Activated CD4-positive, alpha-beta T cell treated with anti-CD3 and anti-CD28 coated beads for 4 hours (primary cell): ENCODE results near the gene RGS17.
A peak's percentile ranks its signal among the peaks of the same experiment; 100 is the strongest.
"Not testable (repeated sequence)": the region's sequence is repeated elsewhere in the genome, so short reads cannot be mapped to it uniquely, and the experiment has no call there.

Source experiments
- DNase-seq, 2 donors: peaks; one replicate each; pipeline ENCODE4 v3.0.0-alpha.2; 2020

Gene RGS17

DNA sequence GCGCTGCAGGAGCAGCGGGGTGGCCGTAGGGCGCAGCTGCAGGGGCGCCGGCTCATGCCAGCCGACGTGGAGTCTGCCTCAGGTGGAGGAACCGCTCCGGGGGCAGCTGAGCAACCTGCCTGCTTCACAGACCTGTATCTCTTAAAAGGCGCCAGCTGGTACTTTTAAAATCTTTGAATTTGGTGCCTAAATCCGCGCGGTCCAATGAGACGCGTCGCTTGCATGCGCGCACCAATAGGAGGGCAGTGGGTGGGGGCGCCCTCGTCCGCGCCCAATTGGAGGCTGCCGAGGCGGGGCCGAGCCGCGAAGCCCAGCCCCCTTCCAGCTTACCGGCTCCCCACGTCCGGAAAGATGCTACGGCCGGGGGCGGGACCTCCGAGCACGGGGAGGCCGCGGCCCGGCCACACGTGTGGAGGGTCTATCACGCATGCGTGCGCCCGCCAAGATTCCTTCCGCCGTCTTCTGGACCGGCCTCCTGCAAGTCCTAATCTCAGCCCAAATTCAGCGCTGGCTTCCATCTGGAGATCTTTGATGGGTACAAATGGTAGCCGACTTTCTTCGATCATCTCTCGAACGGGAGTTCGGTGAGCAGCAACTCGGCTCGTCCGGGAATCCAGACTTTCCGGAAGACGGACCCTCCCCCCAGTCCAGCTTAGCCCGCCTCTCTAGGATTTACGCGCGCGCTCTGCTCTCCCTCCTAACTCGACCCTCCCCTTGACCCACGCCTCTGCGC is 148.0 kb downstream of the RGS17 start, which contains the start of gene FBXO5:
TSS of gene FBXO5 (minus strand) at position 138 of the 733 bp plus-strand sequence. CDS start at position 56, 82 bp downstream.
- DNase-seq = peak; percentile 94 to 97

DNA sequence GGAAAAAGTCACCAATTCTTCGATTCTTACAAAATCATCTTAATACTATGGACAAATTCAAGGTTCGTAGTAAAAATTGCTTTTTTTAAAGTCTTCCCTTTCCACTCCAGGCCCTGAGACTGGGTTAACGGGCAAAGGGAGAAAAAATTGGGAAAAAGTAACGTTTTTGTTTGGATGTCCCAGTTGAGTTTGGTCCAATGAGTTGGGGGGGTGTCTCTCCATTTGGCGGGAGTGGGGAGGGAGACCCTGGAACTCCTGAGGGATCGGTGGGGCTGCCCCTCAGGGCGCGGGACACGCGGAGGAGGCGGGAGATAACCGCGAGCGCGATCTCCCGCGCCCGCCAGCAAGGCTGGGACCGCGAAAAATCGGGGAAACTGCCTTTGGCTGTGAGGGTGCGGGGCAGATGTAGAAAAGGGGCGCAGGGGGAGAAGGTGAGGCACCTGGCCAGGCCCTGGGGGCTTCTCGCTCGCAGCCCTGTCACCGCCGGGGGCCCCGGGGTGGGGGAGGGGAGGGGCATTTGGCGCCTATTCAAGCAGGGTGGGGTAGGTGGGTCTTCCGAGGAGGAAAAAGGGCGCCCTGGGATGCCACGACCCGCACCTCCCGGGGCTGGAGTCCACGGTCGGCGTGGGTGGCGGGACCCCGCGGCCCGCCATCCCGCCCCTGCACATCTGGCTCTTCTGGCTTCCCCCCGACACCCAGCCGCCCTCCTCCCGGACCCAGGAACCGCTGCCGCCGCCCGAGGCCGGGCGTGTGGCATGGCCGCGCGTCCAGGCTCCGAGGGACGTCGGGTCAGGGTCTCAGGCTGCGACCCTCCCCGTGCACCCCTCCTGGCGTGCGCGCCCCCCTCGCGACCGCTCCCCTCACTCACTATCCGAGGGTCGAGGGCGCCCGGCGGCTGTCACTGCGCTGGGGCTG is 148.8 kb downstream of the RGS17 start:
- DNase-seq = no peak

GRCh38 chr6:152981219-152981618 is 149.9 kb downstream of the RGS17 start:
- no peak for DNase-seq

- DNase-seq = no peak
Observed at GRCh38 chr6:152980656-152981055, 150.4 kb downstream of the RGS17 start.

GRCh38 chr6:152979116-152979515 is 152.0 kb downstream of the RGS17 start:
- no peak for DNase-seq

GRCh38 chr6:152978058-152978457 is 153.0 kb downstream of the RGS17 start:
- no peak for DNase-seq

- DNase-seq = no peak
Observed at GRCh38 chr6:152977556-152977955, 153.5 kb downstream of the RGS17 start.

GRCh38 chr6:152976749-152977148 is 154.3 kb downstream of the RGS17 start:
- DNase-seq = no peak

DNA sequence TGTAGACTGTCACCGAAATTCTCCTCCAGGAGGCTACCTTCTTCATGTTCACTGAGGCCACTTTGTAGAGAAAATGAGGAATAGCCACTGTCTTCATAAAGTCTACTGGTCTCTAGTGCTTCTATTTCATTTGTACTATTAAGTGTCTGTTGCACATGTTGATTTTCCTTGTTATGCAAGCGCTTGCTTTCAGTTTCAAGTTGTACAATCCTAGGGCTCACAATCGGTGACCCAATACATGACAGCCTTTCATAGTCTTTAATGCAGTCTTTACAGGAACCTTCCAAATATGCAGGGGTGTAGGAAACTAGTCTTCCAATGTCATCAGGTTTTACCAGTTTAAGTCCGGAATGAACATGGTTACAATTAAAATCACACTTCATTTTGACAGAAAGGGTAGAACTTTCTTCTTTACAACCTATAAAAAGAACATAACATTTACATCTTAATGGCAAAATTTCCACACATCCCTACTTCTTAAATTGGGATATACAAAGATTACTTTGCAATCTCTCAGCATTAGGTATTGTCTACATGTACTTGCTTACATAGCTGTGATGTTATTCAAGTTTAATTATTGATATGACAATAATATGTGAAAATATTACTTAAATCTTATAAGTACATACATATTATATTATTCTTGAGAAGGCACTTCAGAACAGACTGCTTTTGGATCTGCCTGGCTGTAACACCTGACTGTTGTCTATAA is 155.7 kb downstream of the RGS17 start:
- no peak for DNase-seq

DNA sequence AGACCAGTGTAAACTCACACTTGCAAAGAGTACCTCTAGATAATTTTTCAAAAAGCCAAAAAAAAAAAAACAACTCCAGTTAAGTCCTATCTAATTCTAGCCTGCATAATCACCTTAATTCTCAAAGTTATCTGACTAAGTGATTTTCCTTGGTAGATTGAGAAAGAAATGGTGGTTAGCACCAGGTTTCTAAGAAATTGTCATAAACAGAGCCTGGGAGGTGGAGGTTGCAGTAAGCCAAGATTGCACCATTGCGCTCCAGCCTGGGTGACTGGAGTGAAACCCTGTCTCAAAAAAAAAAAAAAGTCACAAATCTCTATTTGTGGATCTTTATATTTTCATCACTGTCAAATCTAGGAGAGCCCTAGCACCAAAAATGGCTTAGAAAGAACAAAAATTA is 157.2 kb downstream of the RGS17 start:
- DNase-seq = no peak

GRCh38 chr6:152969688-152970418 is 161.2 kb downstream of the RGS17 start:
- no peak for DNase-seq

- DNase-seq = not testable (repeated sequence)
Observed at GRCh38 chr6:152966168-152966894, 164.8 kb downstream of the RGS17 start.

GRCh38 chr6:152959333-152959732 is 171.7 kb downstream of the RGS17 start:
- DNase-seq = no peak

DNA sequence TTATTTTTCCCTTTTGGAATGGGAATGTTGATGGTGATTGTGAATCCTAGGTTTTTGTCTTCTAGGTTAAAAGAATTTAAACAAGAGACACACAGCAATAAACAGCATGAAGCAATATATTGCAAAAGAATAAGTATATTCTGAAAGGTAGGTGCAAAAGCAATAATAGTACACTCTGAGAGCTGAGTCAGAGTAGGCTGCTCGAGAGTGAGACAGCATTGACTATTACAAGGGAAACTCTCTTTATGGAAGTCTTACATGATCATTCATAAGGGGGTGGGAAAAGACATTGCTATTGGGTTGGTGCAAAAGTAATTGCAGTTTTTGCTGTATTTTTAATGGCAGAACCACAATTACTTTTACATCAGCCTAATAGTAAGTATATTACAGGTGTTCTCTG is 173.3 kb downstream of the RGS17 start:
- no peak for DNase-seq
